Measurements from ENCODE around the gene GRIN1.

Gene GRIN1

GRCh38 chr9:137174722-137175293, 35.9 kb downstream of the GRIN1 start:
- no peak for TF ChIP-seq CTCF (conservative IDR thresholded peaks at IDR 0.05; ENCODE audit: low read depth, low read length)
- H3K9ac ChIP-seq, result no peak overlapping the region
- H3K36me3 ChIP-seq (ENCODE audit: insufficient read depth), result no peaks in the 10 kb centered on the region
- no peaks in the 10 kb centered on the region for H3K79me2 ChIP-seq (ENCODE audit: insufficient read depth, low read depth)
- no peak overlapping the region for H3K4me3 ChIP-seq (IDR thresholded peaks at IDR 0.05; ENCODE audit: insufficient read depth, low read depth, low read length)
- peaks cover 24% of the 10 kb centered on the region for H3K4me1 ChIP-seq (ENCODE audit: low read depth, poor library complexity, severe bottlenecking)
- H3K27me3 ChIP-seq (ENCODE audit: insufficient read depth, low read depth), result no peaks in the 10 kb centered on the region
- H4K20me1 ChIP-seq (ENCODE audit: insufficient read depth), result no peaks in the 10 kb centered on the region
- no peak overlapping the region for H3K4me2 ChIP-seq
- no peak overlapping the region for H3K27ac ChIP-seq
- H2AFZ ChIP-seq (ENCODE audit: low read depth), result no peak overlapping the region

- Histone ChIP-seq H3K36me3 (ENCODE audit: insufficient read depth) (no peaks in the 10 kb centered on the region), H3K27me3 (ENCODE audit: insufficient read depth, low read depth) (no peaks in the 10 kb centered on the region), H3K4me3 (IDR thresholded peaks at IDR 0.05; ENCODE audit: insufficient read depth, low read depth, low read length) (no peak overlapping the region), H3K4me1 (ENCODE audit: low read depth, poor library complexity, severe bottlenecking) (peaks cover 18% of the 10 kb centered on the region), H3K27ac (no peak overlapping the region), H4K20me1 (ENCODE audit: insufficient read depth) (no peaks in the 10 kb centered on the region), H3K9ac (no peak overlapping the region), H3K79me2 (ENCODE audit: insufficient read depth, low read depth) (no peaks in the 10 kb centered on the region), H2AFZ (ENCODE audit: low read depth) (no peak overlapping the region), H3K4me2 (no peak overlapping the region)
- 0 out of 2 replicates have a peak, but pooled peaks have one; percentile 6 for TF ChIP-seq CTCF (conservative IDR thresholded peaks at IDR 0.05; ENCODE audit: low read depth, low read length)
Measured at GRCh38 chr9:137175345-137175961, 36.5 kb downstream of the GRIN1 start.

- H2AFZ ChIP-seq (ENCODE audit: low read depth), result no peak overlapping the region
- H3K79me2 ChIP-seq (ENCODE audit: insufficient read depth, low read depth), result no peaks in the 10 kb centered on the region
- H3K4me3 ChIP-seq (IDR thresholded peaks at IDR 0.05; ENCODE audit: insufficient read depth, low read depth, low read length), result no peak overlapping the region
- TF ChIP-seq CTCF (conservative IDR thresholded peaks at IDR 0.05; ENCODE audit: low read depth, low read length), result peak; percentile 68
- no peaks in the 10 kb centered on the region for H3K36me3 ChIP-seq (ENCODE audit: insufficient read depth)
- H3K4me1 ChIP-seq (ENCODE audit: low read depth, poor library complexity, severe bottlenecking), result peaks cover 9% of the 10 kb centered on the region
- no peak overlapping the region for H3K9ac ChIP-seq
- H4K20me1 ChIP-seq (ENCODE audit: insufficient read depth), result no peaks in the 10 kb centered on the region
- H3K27me3 ChIP-seq (ENCODE audit: insufficient read depth, low read depth), result no peaks in the 10 kb centered on the region
- H3K27ac ChIP-seq, result no peak overlapping the region
- no peak overlapping the region for H3K4me2 ChIP-seq
Measured at GRCh38 chr9:137176302-137177182, 37.6 kb downstream of the GRIN1 start.

- H4K20me1 ChIP-seq (ENCODE audit: insufficient read depth), result no peaks in the 10 kb centered on the region
- H3K9ac ChIP-seq, result no peak overlapping the region
- H3K27ac ChIP-seq, result no peak overlapping the region
- H2AFZ ChIP-seq (ENCODE audit: low read depth), result no peak overlapping the region
- no peaks in the 10 kb centered on the region for H3K79me2 ChIP-seq (ENCODE audit: insufficient read depth, low read depth)
- no peaks in the 10 kb centered on the region for H3K27me3 ChIP-seq (ENCODE audit: insufficient read depth, low read depth)
- H3K36me3 ChIP-seq (ENCODE audit: insufficient read depth), result no peaks in the 10 kb centered on the region
- no peak overlapping the region for H3K4me3 ChIP-seq (IDR thresholded peaks at IDR 0.05; ENCODE audit: insufficient read depth, low read depth, low read length)
- no peak for TF ChIP-seq CTCF (conservative IDR thresholded peaks at IDR 0.05; ENCODE audit: low read depth, low read length)
- H3K4me1 ChIP-seq (ENCODE audit: low read depth, poor library complexity, severe bottlenecking), result peaks cover 4% of the 10 kb centered on the region
- H3K4me2 ChIP-seq, result no peak overlapping the region
Measured at GRCh38 chr9:137178201-137178938, 39.4 kb downstream of the GRIN1 start.
